HepG2 (cell line): ENCODE results near the gene ZNF32. TPM values are rescaled to one million over a fixed set of nuclear protein-coding genes. Genes with fewer than 3 reads are reported as not detected.

Source experiments
- ATAC-seq: fragments of 200-7000 bp; cut with Tn5 transposase; 3 replicates; pipeline ENCODE4 v1.9.1; 2020; ENCODE audit warnings: mild to moderate bottlenecking, moderate library complexity
- BruUV-seq: library from RNA; stranded (reverse); fragments of 400-500 nt; replicated peaks from 2 replicates; lab custom pipeline; 2021; lab: Mats Ljungman, UMichigan
- CTCF ChIA-PET: fragments of 300-600 bp; formaldehyde crosslinking; extraction: SDS; loops from one replicate; lab custom pipeline; 2021; ENCODE audit warnings: low total read pairs, inconsistent platforms, low intra/inter-chr PET ratio; lab: Yijun Ruan, JAX
- POLR2A ChIA-PET: fragments of 350-600 bp; sonication (Branson Sonifier 250); formaldehyde crosslinking; loops from one replicate; lab custom pipeline; 2020; ENCODE audit warnings: antibody characterized with exemption, inconsistent platforms; lab: Yijun Ruan, JAX
- DNase-seq: peaks from one replicate; pipeline ENCODE4 v3.0.0-alpha.2; 2015; ENCODE audit warnings: low spot score
- FAIRE-seq: peaks from 3 replicates; lab custom pipeline; 2011; peaks lifted over from hg19 to GRCh38; lab: Jason Lieb, UNC
- H2AFZ ChIP-seq: one replicate; pipeline ENCODE4 v1.6.1; 2011; ENCODE audit warnings: low read length, inconsistent platforms
- H3K27ac ChIP-seq: fragments of 300-600 bp; 3 replicates; pipeline ENCODE4 v1.8.0; 2011; ENCODE audit warnings: mixed run types, mild to moderate bottlenecking, mixed read lengths, low read length, inconsistent platforms; ENCODE audit not compliant: insufficient read depth; ENCODE audit errors: extremely low read length
- H3K27me3 ChIP-seq, 2 experiments: fragments of 200-600 bp in 1 of 2; 2 replicates in 1 of 2; 3 replicates in 1 of 2; pipeline versions ENCODE4 v1.6.0 to v1.8.0; 2011; ENCODE audit warnings: low read length in 2 of 2, mild to moderate bottlenecking in 2 of 2, moderate library complexity in 2 of 2, inconsistent platforms in 1 of 2; ENCODE audit not compliant: insufficient read depth in 2 of 2, control insufficient read depth in 1 of 2
- H3K36me3 ChIP-seq, 2 experiments: fragments of 200-600 bp in 1 of 2; replicated peaks in 1 of 2; 2 replicates in 1 of 2; 3 replicates in 1 of 2; pipeline versions ENCODE4 v1.5.1 to v1.8.0; 2011; ENCODE audit warnings: low read length in 2 of 2, inconsistent platforms in 1 of 2; ENCODE audit not compliant: insufficient read depth in 2 of 2, control insufficient read depth in 1 of 2
- H3K4me1 ChIP-seq: 2 replicates; pipeline ENCODE4 v1.5.1; 2012; ENCODE audit warnings: low read length, inconsistent platforms; ENCODE audit not compliant: insufficient read depth
- H3K4me2 ChIP-seq: 2 replicates; pipeline ENCODE4 v1.6.0; 2011; ENCODE audit warnings: low read depth, low read length, inconsistent platforms
- H3K4me3 ChIP-seq, 3 experiments: fragments of 200-600 bp in 1 of 3; sonication (generic), shearing (Covaris generic) in 1 of 3; replicated peaks in 1 of 3; 2 replicates each; pipeline ENCODE4 v1.5.1; 2011 to 2016; ENCODE audit warnings: low read length in 3 of 3, inconsistent platforms in 2 of 3, low read depth in 2 of 3, mild to moderate bottlenecking in 2 of 3, control low read depth in 1 of 3, mixed read lengths in 1 of 3; ENCODE audit not compliant: insufficient read depth in 1 of 3
- H3K79me2 ChIP-seq: one replicate; pipeline ENCODE4 v1.6.1; 2011; ENCODE audit warnings: low read length, inconsistent platforms; ENCODE audit not compliant: insufficient read depth
- H3K9ac ChIP-seq: 2 replicates; pipeline ENCODE4 v1.6.0; 2011; ENCODE audit warnings: mild to moderate bottlenecking, low read depth, low read length, inconsistent platforms; ENCODE audit not compliant: insufficient read depth
- H3K9me3 ChIP-seq: 2 replicates; pipeline ENCODE4 v1.5.1; 2012; ENCODE audit warnings: mild to moderate bottlenecking, low read length
- H4K20me1 ChIP-seq: 2 replicates; pipeline ENCODE4 v1.6.0; 2011; ENCODE audit warnings: inconsistent platforms, mild to moderate bottlenecking, low read length, moderate library complexity; ENCODE audit not compliant: insufficient read depth
- CBX5 ChIP-seq: sonication (generic); formaldehyde crosslinking; IDR thresholded peaks from 2 replicates; pipeline ENCODE4 v1.4.0; 2020; ENCODE audit warnings: missing genetic modification reagents, borderline replicate concordance
- GMEB2 ChIP-seq: IDR thresholded peaks from 2 replicates; pipeline ENCODE4 v1.6.1; 2016; ENCODE audit warnings: missing biosample characterization, missing genetic modification reagents, low read depth
- KLF15 ChIP-seq: sonication (generic); formaldehyde crosslinking; IDR thresholded peaks from 2 replicates; pipeline ENCODE4 v1.8.1; 2023; ENCODE audit warnings: borderline replicate concordance, mild to moderate bottlenecking, inconsistent platforms, missing genetic modification reagents, mixed read lengths
- MTERF4 ChIP-seq: sonication (generic); formaldehyde crosslinking; IDR thresholded peaks from 2 replicates; pipeline ENCODE4 v1.8.0; 2023; ENCODE audit warnings: mild to moderate bottlenecking, missing genetic modification reagents
- NONO ChIP-seq, 2 experiments: fragments of 450-650 bp in 1 of 2; sonication (generic) in 1 of 2; formaldehyde crosslinking in 1 of 2; IDR thresholded peaks in 1 of 2; conservative IDR thresholded peaks in 1 of 2; 2 replicates each; pipeline versions ENCODE4 v1.6.1 to v1.8.0; 2017 to 2022; ENCODE audit warnings: mild to moderate bottlenecking in 1 of 2, missing genetic modification reagents in 1 of 2, moderate library complexity in 1 of 2
- PAWR ChIP-seq: sonication (generic); formaldehyde crosslinking; IDR thresholded peaks from 2 replicates; pipeline ENCODE4 v1.4.0; 2020; ENCODE audit warnings: missing genetic modification reagents, mild to moderate bottlenecking, borderline replicate concordance
- RFXANK ChIP-seq: IDR thresholded peaks from 2 replicates; pipeline ENCODE4 v1.6.1; 2016
- SRSF1 ChIP-seq: fragments of 200-400 bp; formaldehyde crosslinking; optimal IDR thresholded peaks from 2 replicates; pipeline ENCODE3; 2017; ENCODE audit warnings: mild to moderate bottlenecking, low read depth, low read length, moderate library complexity
- TOE1 ChIP-seq: sonication (generic); formaldehyde crosslinking; IDR thresholded peaks from 2 replicates; pipeline ENCODE4 v1.4.0; 2020; ENCODE audit warnings: mild to moderate bottlenecking, missing genetic modification reagents
- ZHX1 ChIP-seq: sonication (generic); formaldehyde crosslinking; IDR thresholded peaks from 2 replicates; pipeline ENCODE4 v1.8.1; 2022; ENCODE audit warnings: low read depth, mild to moderate bottlenecking, missing genetic modification reagents
- ZNF234 ChIP-seq: sonication (generic); formaldehyde crosslinking; conservative IDR thresholded peaks from 2 replicates; pipeline ENCODE4 v1.5.1; 2020; ENCODE audit warnings: mild to moderate bottlenecking, missing genetic modification reagents
- ZNF589 ChIP-seq: sonication (generic); formaldehyde crosslinking; conservative IDR thresholded peaks from 2 replicates; pipeline ENCODE4 v1.8.0; 2022; ENCODE audit warnings: mild to moderate bottlenecking, moderate library complexity, missing genetic modification reagents
- ZZZ3 ChIP-seq: sonication (generic); formaldehyde crosslinking; IDR thresholded peaks from 2 replicates; pipeline ENCODE4 v1.4.0; 2020; ENCODE audit warnings: missing genetic modification reagents, mild to moderate bottlenecking, borderline replicate concordance
- WGBS: methylation state at CpG from one replicate; pipeline ENCODE4 v1.1.6; 2017; ENCODE audit warnings: low lambda C conversion rate; 5-methylcytosine and 5-hydroxymethylcytosine counted together
- in situ Hi-C: cut with HindIII; loops from 2 replicates; pipeline ENCODE4 v1.10.0; 2017; ENCODE audit warnings: low pct_unique_long_range_greater_than_20kb; ENCODE audit not compliant: extremely low pct_ligation_motif_present
- intact Hi-C: fragments of 100-400 bp; cut with micrococcal nuclease; formaldehyde crosslinking; loops from one replicate; pipeline ENCODE4 v1.10.0; 2022; ENCODE audit not compliant: unreplicated experiment
- polyA plus RNA-seq, 8 experiments: library from polyadenylated mRNA; depleted of rRNA in 3 of 8; stranded (reverse) in 7 of 8; unstranded in 1 of 8; fragments of >200 nt; fragmentation: Illumina TruSeq in 4 of 8; extraction: Trizol in 4 of 8; gene quantifications; 2 replicates each; pipeline versions ENCODE4 v1.2.1 to v1.2.3, GENCODE V29; 2011 to 2016; ENCODE audit warnings: low read depth in 4 of 8, missing spikeins in 1 of 8, mixed read lengths in 1 of 8; ENCODE audit not compliant: insufficient read depth in 1 of 8
- total RNA-seq, 5 experiments: library from RNA; depleted of rRNA; stranded (reverse); fragments of >200 nt; fragmentation: Illumina TruSeq; extraction: Trizol; gene quantifications; 2 replicates each; pipeline ENCODE4 v1.2.3, GENCODE V29; 2016; ENCODE audit warnings: low read depth in 1 of 5

The ZNF32 gene
- total and polyA plus RNA-seq, 2 of the 13 experiments (the other 11 are each of a cell fraction or from before 2014, with no cell fraction given), result 12.5 to 16.9 TPM

GRCh38 chr10:43676901-43677300 lies 28.2 kb upstream of the ZNF32 start:
- H4K20me1 ChIP-seq, result no peaks in the 10 kb centered on the region
- peaks cover 0 to 7% of the 10 kb centered on the region in 2 experiments; a peak in 2 of 5 replicates for H3K27me3 ChIP-seq
- no peak overlapping the region for H3K4me3 ChIP-seq
- no peaks in the 10 kb centered on the region for H3K36me3 ChIP-seq
- H2AFZ ChIP-seq, result no peak overlapping the region
- TF ChIP-seq SRSF1 (no peak), TOE1 (CRISPR knock-in tag) (no peak), RFXANK (CRISPR knock-in tag) (no peak), ZNF589 (no peak), ZHX1 (no peak), KLF15 (CRISPR knock-in tag) (no peak)
- ATAC-seq (no peak), FAIRE-seq (no peak), DNase-seq (no peak)
- no peak overlapping the region for H3K9ac ChIP-seq
- no peaks in the 10 kb centered on the region for H3K9me3 ChIP-seq
- no peak overlapping the region for H3K4me2 ChIP-seq
- CTCF ChIA-PET, result no interaction called here
- no TSS peak for BruUV-seq
- in situ Hi-C loops (no loop called here), intact Hi-C loops (no loop called here)
- no peak overlapping the region for H3K27ac ChIP-seq
- whole genome bisulfite sequencing, result 49% methylated on average over 7 of the region's 7 CpGs
- H3K79me2 ChIP-seq, result no peaks in the 10 kb centered on the region
- POLR2A ChIA-PET, result no interaction called here
- H3K4me1 ChIP-seq, result no peaks in the 10 kb centered on the region

GRCh38 chr10:43676331-43676730 lies 27.6 kb upstream of the ZNF32 start:
- WGBS, result 53% methylated on average over 4 of the region's 4 CpGs
- Histone ChIP-seq H3K9me3 (no peaks in the 10 kb centered on the region), H4K20me1 (no peaks in the 10 kb centered on the region), H3K9ac (no peak overlapping the region), H2AFZ (no peak overlapping the region), H3K79me2 (no peaks in the 10 kb centered on the region), H3K4me2 (no peak overlapping the region), H3K4me1 (no peaks in the 10 kb centered on the region), H3K27me3 (peaks cover 0 to 7% of the 10 kb centered on the region in 2 experiments; a peak in 2 of 5 replicates), H3K4me3 (no peak overlapping the region), H3K27ac (no peak overlapping the region), H3K36me3 (no peaks in the 10 kb centered on the region)
- no peak for FAIRE-seq
- TF ChIP-seq NONO (IDR thresholded peaks at IDR 0.05), result no peak
- TF ChIP-seq NONO (CRISPR knock-in tag; conservative IDR thresholded peaks at IDR 0.05), result no peak
- no peak for TF ChIP-seq MTERF4
- no peak for TF ChIP-seq PAWR (CRISPR knock-in tag)
- no peak for TF ChIP-seq ZZZ3 (CRISPR knock-in tag)
- no peak for TF ChIP-seq GMEB2 (CRISPR knock-in tag)
- no peak for TF ChIP-seq CBX5 (CRISPR knock-in tag)
- TF ChIP-seq ZNF234 (CRISPR knock-in tag), result no peak
- no peak for DNase-seq
- intact Hi-C loops (no loop called here), in situ Hi-C loops (no loop called here)
- ChIA-PET POLR2A (no interaction called here), CTCF (no interaction called here)
- BruUV-seq, result no TSS peak
- ATAC-seq, result no peak
